Activated CD4-positive, alpha-beta T cell treated with anti-CD3 and anti-CD28 coated beads, Interleukin-2, amount 50 U/mL, for 24 hours (primary cell): Measurements from ENCODE around the gene PPP1R14B.

ENCODE experiments used
- DNase-seq, 2 donors: peaks; one replicate each; pipeline ENCODE4 v3.0.0-alpha.2; 2020; ENCODE audit warnings: low read depth in 1 of 2, low spot score in 1 of 2

PPP1R14B gene

GRCh38 chr11:64246871-64247728, at the start of gene PPP1R14B:
PPP1R14B (minus strand) TSS chr11:64246943; CDS start chr11:64246673, 270 bp downstream.
- peak; percentile 59 to 71 for DNase-seq

- DNase-seq, result no peak
Measured at GRCh38 chr11:64296236-64296635, 49.5 kb upstream of the PPP1R14B start.

- no peak for DNase-seq
Measured at GRCh38 chr11:64295760-64296159, 49.0 kb upstream of the PPP1R14B start.

- DNase-seq, result no peak
Measured at GRCh38 chr11:64294774-64295173, 48.0 kb upstream of the PPP1R14B start.

GRCh38 chr11:64292460-64293254, 45.9 kb upstream of the PPP1R14B start:
- no peak for DNase-seq

GRCh38 chr11:64291752-64292459, 45.2 kb upstream of the PPP1R14B start:
- DNase-seq, result no peak

- no peak for DNase-seq
Measured at GRCh38 chr11:64291262-64291751, 44.6 kb upstream of the PPP1R14B start, which contains the start of gene KCNK4. KCNK4 (plus strand) TSS chr11:64291302; CDS start chr11:64293019, 1,717 bp downstream.

- no peak for DNase-seq
Measured at GRCh38 chr11:64290352-64291261, 43.9 kb upstream of the PPP1R14B start.

GRCh38 chr11:64289002-64289564, 42.3 kb upstream of the PPP1R14B start:
- DNase-seq, result no peak

- DNase-seq, result no peak
Measured at GRCh38 chr11:64288353-64288750, 41.6 kb upstream of the PPP1R14B start.

- DNase-seq, result no peak
Measured at GRCh38 chr11:64287676-64288352, 41.1 kb upstream of the PPP1R14B start.

- DNase-seq, result no peak
Measured at GRCh38 chr11:64286801-64287159, 40.0 kb upstream of the PPP1R14B start.

- DNase-seq, result no peak
Measured at GRCh38 chr11:64285885-64286800, 39.4 kb upstream of the PPP1R14B start.

GRCh38 chr11:64284962-64285884, 38.5 kb upstream of the PPP1R14B start, which contains the start of gene GPR137:
GPR137 (plus strand) TSS chr11:64285848; CDS start chr11:64286525, 677 bp downstream.
- DNase-seq, result peak; percentile 80 to 97

GRCh38 chr11:64284048-64284961, 37.6 kb upstream of the PPP1R14B start, which contains the start of gene BAD:
BAD (minus strand) TSS chr11:64284665; CDS start chr11:64284368, 297 bp downstream.
- peak; percentile 81 to 90 for DNase-seq

- DNase-seq, result no peak
Measured at GRCh38 chr11:64283092-64283491, 36.3 kb upstream of the PPP1R14B start.
